MCF 10A (cell line): Measurements from ENCODE around the gene HOXB3. TPM values are rescaled to one million over a fixed set of nuclear protein-coding genes. Genes with fewer than 3 reads are reported as not detected.

Source experiments
- BruUV-seq: library from RNA; stranded (reverse); fragments of 400-500 nt; replicated peaks from 2 replicates; lab custom pipeline; 2021; lab: Mats Ljungman, UMichigan
- CTCF ChIA-PET: fragments of 300-600 bp; sonication (Branson Sonifier 250); formaldehyde crosslinking; extraction: SDS; loops from one replicate; lab custom pipeline; 2021; ENCODE audit warnings: antibody characterized with exemption, inconsistent platforms; lab: Yijun Ruan, JAX
- POLR2A ChIA-PET: fragments of 300-600, 350-650 bp; sonication (Branson Sonifier 250); formaldehyde crosslinking; extraction: SDS; loops from one replicate; lab custom pipeline; 2020; ENCODE audit warnings: antibody characterized with exemption, inconsistent platforms; lab: Yijun Ruan, JAX
- DNase-seq: peaks from one replicate; pipeline ENCODE4 v3.0.0-alpha.2; 2018; ENCODE audit not compliant: unreplicated experiment
- H3K27ac Mint-ChIP-seq: one replicate; pipeline ENCODE4 v1.8.0; 2022; ENCODE audit warnings: mild to moderate bottlenecking, low read depth, mixed read lengths; ENCODE audit not compliant: unreplicated experiment
- H3K27me3 Mint-ChIP-seq: one replicate; pipeline ENCODE4 v1.8.0; 2022; ENCODE audit warnings: mixed read lengths; ENCODE audit not compliant: insufficient read depth, unreplicated experiment
- H3K36me3 Mint-ChIP-seq: one replicate; pipeline ENCODE4 v1.8.0; 2022; ENCODE audit warnings: mild to moderate bottlenecking, moderate library complexity, mixed read lengths; ENCODE audit not compliant: insufficient read depth, unreplicated experiment
- H3K4me1 Mint-ChIP-seq: one replicate; pipeline ENCODE4 v1.8.0; 2022; ENCODE audit warnings: mixed read lengths; ENCODE audit not compliant: insufficient read depth, unreplicated experiment
- H3K4me3 Mint-ChIP-seq: one replicate; pipeline ENCODE4 v1.8.0; 2022; ENCODE audit warnings: mild to moderate bottlenecking, moderate library complexity, mixed read lengths; ENCODE audit not compliant: unreplicated experiment
- H3K9me3 Mint-ChIP-seq: one replicate; pipeline ENCODE4 v1.8.0; 2022; ENCODE audit warnings: mixed read lengths; ENCODE audit not compliant: unreplicated experiment
- intact Hi-C: fragments of 100-400 bp; cut with micrococcal nuclease; formaldehyde crosslinking; loops from 2 replicates; pipeline ENCODE4 v1.14.1; 2022
- total RNA-seq: library from RNA; stranded (reverse); gene quantifications from 2 replicates; pipeline ENCODE4 v1.2.3, GENCODE V29; 2022
- TF ChIP-seq, protein P1 (sequence below): fragments of 200-600 bp; IDR thresholded peaks from one replicate; pipeline ENCODE4 v1.8.0; 2022; ENCODE audit warnings: antibody characterized with exemption, mild to moderate bottlenecking; ENCODE audit not compliant: unreplicated experiment

HOXB3 gene
- total RNA-seq, 1 experiment from 2014 or later = 0.79 TPM

DNA sequence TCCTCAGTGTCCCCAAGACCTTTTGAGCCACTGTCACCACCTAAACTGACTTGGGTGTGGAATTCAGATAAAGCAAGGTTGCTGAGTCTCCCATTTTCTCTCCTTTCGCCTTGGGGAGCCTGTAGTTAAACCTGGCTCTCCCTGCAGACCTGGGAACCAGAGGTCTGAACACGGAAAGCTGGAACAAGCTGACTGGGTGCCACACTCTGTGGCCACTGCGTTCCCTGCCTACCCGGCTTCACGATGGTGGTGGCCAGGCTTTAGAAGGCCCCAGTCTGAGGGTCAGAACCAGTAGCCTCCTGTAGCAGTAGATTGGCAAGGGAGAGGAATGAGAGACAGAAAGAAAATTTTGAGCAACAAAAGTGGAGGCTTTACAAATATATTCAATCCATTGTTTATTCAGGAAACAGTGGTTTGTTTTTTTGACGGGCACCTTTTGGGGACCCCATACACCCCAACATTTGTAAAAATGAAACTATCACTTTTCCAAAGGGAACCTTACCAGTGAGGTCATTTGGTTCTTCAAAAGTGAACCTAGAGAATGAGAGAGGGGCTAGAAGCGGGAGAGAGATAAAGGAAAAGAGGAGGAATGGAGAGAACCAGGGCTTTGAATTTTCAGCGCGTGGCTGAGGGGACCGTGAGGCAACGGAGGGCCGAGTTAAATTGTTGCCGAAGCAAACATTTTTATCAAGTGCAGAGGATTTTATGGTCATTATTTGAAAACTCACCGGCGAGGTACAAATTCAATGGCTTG lies 26.9 kb upstream of the HOXB3 start:
- H3K9me3 Mint-ChIP-seq = no peaks in the 10 kb centered on the region
- no peak overlapping the region for H3K4me3 Mint-ChIP-seq
- intact Hi-C loops = no loop called here
- peaks cover 4% of the 10 kb centered on the region for H3K4me1 Mint-ChIP-seq
- peaks cover 100% of the 10 kb centered on the region for H3K27me3 Mint-ChIP-seq
- H3K27ac Mint-ChIP-seq = no peak overlapping the region
- CTCF ChIA-PET = interaction anchor here (0.6 to 2.7 kb wide), 6 partner anchors 8 to 591 kb away, joined by 3 to 10 read pairs (median 4); partner anchors contain the start of gene HOXB9
- DNase-seq = no peak
- POLR2A ChIA-PET = no interaction called here
- no TSS peak for BruUV-seq
- no peaks in the 10 kb centered on the region for H3K36me3 Mint-ChIP-seq
- TF ChIP-seq, protein P1, sequence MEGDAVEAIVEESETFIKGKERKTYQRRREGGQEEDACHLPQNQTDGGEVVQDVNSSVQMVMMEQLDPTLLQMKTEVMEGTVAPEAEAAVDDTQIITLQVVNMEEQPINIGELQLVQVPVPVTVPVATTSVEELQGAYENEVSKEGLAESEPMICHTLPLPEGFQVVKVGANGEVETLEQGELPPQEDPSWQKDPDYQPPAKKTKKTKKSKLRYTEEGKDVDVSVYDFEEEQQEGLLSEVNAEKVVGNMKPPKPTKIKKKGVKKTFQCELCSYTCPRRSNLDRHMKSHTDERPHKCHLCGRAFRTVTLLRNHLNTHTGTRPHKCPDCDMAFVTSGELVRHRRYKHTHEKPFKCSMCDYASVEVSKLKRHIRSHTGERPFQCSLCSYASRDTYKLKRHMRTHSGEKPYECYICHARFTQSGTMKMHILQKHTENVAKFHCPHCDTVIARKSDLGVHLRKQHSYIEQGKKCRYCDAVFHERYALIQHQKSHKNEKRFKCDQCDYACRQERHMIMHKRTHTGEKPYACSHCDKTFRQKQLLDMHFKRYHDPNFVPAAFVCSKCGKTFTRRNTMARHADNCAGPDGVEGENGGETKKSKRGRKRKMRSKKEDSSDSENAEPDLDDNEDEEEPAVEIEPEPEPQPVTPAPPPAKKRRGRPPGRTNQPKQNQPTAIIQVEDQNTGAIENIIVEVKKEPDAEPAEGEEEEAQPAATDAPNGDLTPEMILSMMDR = no peak

DNA sequence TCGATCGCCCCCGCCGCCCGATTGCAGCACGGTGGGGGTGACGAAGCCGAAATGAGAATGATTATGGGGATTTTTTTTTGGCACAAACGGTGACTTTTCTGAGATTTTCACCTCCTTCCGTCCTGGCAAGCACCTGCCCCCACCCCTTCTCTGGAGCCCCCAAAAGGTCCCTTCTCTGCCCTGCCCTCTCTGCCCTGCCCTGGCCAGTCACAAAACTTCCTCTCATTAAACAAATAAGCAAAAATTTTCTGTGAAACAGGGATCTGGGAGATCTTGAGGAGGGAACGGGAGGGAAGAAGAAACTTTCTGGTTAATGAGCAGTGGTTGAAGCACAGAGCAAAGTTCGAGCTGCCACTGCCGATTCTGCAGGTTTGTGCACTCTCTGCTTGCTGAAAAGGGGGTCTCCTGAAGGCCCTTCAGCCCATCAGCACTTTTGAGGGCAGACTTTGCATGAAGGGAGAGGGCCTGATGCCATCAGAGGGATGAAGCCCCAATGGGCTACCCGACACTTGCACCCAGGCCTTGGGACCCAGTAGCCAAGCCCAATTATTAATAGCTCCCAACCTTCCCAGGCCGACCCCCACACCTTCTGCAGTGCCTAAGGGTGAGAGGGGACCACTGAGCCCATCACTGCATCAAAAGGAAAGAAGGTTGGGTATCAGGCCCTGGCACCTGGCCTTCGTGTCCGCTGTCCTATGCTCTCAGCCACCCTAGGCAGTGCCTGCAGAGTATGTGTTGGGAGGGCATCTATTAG lies 26.1 kb upstream of the HOXB3 start:
- intact Hi-C loops = no loop called here
- Mint-ChIP-seq H3K27ac (no peak overlapping the region), H3K4me3 (no peak overlapping the region), H3K4me1 (peaks cover 4% of the 10 kb centered on the region), H3K9me3 (no peaks in the 10 kb centered on the region), H3K36me3 (no peaks in the 10 kb centered on the region), H3K27me3 (peaks cover 100% of the 10 kb centered on the region)
- no peak for DNase-seq
- CTCF ChIA-PET = interaction anchor here (0.6 to 2.0 kb wide), 2 partner anchors 9 to 423 kb away, joined by 3 to 5 read pairs; partner anchors contain the start of gene HOXB9
- TF ChIP-seq, protein P1 = no peak
- POLR2A ChIA-PET = no interaction called here
- BruUV-seq = no TSS peak

- no peaks in the 10 kb centered on the region for H3K36me3 Mint-ChIP-seq
- intact Hi-C loops = no loop called here
- no peak within 1 kb of the TSS for H3K4me3 Mint-ChIP-seq
Measured at GRCh38 chr17:48615047-48615962, 25.3 kb upstream of the HOXB3 start, which contains the start of gene HOXB8. Gene HOXB8 (minus strand): TSS chr17:48615292. CDS start chr17:48614704, 588 bp downstream.

More at GRCh38 chr17:48615047-48615962, 25.3 kb upstream of the HOXB3 start, which contains the start of gene HOXB8:
- no TSS peak for BruUV-seq
- Mint-ChIP-seq H3K4me1 (peaks cover 4% of the 10 kb centered on the region), H3K9me3 (no peaks in the 10 kb centered on the region), H3K27ac (no peak within 1 kb of the TSS), H3K27me3 (peaks cover 99% of the 10 kb centered on the region)
- ChIA-PET POLR2A (no interaction called here), CTCF (interaction anchor here (0.6 to 2.0 kb wide), 2 partner anchors 10 to 417 kb away, joined by 3 to 5 read pairs; partner anchors contain the start of gene HOXB9)
- TF ChIP-seq, protein P1 = no peak
- DNase-seq = no peak
